GM19238 (cell line): Measurements from ENCODE around the gene METTL1.

ENCODE experiments used
- DNase-seq: peaks from one replicate; pipeline ENCODE4 v3.0.0; 2011; ENCODE audit warnings: low spot score; ENCODE audit not compliant: insufficient read length

Gene METTL1

GRCh38 chr12:57754411-57755193 is 17.3 kb downstream of the METTL1 start, which contains the start of gene MARCHF9:
Gene MARCHF9, plus strand, starts transcription at chr12:57755103. Its CDS starts 426 bp downstream, at chr12:57755529.
- peak; percentile 81 for DNase-seq

GRCh38 chr12:57753756-57754337 is 18.1 kb downstream of the METTL1 start:
- no peak for DNase-seq

DNA sequence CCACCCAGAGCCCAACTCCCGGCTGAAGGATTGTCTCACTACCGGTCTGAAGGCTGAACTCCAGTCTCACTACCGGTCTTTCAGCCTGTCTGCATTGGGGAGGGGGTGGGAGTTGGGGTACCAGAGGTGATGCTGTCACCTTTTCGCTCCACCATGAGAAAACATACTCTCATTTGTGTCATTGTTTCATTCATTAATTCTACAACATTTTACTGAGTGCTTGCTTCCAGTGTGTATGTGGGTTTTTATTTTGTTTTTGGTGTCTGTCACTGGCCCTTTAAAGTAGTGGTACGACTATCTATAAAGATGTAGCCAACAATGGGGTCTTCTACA is 19.3 kb downstream of the METTL1 start:
- DNase-seq = no peak

DNA sequence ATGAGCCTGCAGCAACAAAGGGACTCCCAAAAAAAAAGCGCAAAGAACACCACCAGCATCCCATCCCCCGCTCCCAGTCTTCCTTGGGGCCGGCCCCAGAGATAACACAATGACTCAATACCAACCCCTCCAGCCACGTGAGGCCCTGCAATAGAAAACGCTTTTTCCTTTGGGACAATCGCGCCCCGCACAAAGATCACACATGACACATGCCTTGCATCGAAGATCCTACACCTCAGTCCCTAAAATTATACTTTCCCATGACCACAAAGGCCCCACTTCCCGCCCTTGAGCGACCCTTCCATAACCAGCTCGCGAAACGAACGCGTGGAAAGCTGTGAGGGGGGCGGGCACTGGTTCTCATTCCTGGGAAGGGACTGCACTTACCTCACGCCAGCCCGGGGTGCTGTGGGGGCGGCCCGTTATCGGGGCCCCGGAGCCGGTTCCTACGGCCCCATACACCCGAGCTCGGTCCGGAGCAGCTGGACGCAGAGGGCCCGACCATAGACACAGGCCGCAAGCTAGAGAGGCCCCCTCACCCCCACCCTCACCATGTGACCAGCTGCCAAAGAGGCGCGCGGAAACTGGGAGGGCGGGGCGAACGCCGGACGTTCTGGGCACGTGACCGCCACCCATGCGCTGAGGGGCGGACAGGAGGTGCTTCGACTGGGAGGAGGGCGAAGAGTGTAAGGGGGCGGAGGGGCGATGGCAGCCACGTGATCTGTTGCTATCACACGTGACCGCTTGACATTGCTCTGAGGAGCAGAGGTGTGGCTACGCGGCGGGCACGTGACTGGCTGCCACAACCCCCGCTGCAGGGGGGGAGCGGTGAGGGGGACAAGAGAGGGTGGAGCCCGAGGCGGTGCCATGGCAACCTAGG is 19.9 kb downstream of the METTL1 start, which contains the start of gene CDK4:
TSS of gene CDK4 (minus strand) at position 523 of the 880 bp plus-strand sequence. CDS start 593 bp downstream, outside the sequence.
- peak; percentile 96 for DNase-seq

DNA sequence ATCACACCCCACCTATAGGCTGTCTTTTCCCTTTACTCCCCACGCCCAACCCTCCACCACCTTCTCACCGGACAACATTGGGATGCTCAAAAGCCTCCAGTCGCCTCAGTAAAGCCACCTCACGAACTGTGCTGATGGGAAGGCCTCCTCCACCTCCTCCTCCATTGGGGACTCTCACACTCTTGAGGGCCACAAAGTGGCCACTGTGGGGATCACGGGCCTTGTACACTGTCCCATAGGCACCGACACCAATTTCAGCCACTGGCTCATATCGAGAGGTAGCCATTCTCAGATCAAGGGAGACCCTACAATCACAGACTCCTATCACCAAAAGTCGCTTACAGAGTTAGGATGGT is 20.5 kb downstream of the METTL1 start:
- DNase-seq = no peak

DNA sequence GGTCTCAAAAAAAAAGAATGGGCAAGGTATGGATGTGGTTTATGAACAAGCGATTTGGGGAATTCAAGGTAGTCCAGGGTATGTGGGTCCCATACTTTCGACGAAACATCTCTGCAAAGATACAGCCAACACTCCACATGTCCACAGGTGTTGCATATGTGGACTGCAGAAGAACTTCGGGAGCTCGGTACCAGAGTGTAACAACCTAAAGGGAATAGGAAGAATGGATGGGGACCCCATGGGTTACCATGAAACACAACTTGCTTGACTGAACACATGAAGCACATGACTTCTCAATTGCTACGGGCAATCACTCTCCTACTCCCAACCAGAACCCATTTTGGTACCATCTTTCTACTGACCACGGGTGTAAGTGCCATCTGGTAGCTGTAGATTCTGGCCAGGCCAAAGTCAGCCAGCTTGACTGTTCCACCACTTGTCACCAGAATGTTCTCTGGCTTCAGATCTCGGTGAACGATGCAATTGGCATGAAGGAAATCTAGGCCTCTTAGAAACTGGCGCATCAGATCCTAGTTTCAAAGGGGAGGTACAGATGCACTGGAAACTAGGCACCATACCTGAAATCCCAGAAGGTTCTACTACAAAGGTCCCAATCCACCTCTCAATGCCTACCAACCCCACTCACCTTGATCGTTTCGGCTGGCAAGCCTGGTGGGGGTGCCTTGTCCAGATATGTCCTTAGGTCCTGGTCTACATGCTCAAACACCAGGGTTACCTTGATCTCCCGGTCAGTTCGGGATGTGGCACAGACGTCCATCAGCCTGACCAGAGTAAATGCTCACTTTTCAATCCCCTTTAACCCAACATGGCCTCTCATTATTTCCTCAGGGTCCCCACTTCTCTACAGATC is 21.1 kb downstream of the METTL1 start:
- DNase-seq = no peak

DNA sequence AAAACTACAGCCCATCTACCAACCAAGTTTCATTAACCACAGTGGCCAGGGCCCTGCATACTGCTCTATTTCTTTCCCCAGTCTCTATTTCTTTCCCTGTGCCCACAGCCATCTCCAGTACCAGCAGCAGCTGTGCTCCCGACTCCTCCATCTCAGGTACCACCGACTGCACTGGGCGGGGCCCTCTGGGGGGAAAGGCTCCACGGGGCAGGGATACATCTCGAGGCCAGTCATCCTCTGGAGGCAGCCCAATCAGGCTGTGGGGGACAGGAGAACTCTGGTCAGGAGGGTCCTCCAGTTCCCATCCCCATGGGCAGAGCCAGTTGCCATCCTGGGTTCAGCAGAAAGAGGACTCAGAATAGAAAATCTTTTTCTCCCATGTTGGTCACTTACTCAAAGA is 22.8 kb downstream of the METTL1 start:
- no peak for DNase-seq

DNA sequence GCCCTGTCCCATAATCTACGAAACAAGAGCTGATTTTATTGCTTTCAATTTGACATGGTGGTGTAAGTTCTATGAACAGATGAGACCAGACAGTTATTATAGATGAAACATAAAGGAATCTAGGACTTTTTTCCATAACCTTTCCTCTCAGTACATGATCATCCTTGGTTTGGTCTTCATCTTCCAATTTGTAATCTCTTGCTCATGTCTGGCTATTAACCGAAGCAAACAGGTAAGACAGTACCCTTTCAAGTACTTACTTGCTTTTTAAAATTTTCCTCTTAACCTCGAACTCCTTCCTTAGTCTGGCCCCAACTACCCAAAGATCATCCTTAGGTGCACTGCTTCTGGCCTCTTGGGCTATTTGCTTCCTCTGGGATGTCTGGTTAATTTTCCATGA is 25.9 kb downstream of the METTL1 start:
- DNase-seq = no peak

- DNase-seq = no peak
These were observed 26.4 kb downstream of the METTL1 start for GRCh38 chr12:57745485-57745881.

DNA sequence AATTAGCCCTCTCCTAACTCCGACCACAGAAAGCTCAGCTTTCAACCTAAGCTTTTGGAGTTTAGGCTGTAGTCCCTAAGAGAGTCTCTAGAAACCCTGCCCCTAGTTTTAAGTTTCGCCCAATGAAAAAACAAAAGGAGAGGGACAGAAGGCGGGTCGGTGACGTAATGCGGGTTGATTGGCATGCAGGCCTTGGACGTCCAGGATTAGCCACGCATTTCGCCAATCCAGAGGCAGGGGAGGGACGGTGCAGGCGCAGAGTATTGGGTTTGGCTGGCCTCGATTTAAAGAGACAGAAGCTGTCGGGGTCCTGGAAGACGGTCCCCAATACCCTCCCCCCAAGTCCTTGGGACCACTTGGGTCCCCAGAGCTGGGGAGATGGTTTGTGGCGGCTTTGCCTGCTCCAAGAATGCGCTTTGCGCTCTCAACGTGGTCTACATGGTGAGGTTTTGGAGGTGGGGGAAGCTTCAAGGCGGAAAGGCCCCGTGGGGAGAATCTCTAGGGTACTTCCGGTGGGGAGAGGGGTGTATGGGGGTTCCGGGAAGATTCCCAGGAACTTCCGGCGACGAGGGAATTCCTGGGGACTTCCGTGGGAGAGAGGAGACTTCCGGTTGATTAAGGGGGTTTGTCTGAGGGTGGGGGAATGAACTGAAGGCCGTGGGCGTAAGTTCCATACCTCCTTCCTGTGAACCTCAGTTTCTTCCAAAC is 27.0 kb downstream of the METTL1 start, which contains the start of gene TSPAN31:
TSS of gene TSPAN31 (plus strand) at position 263 of the 708 bp plus-strand sequence. CDS start at position 379, 116 bp downstream.
- DNase-seq = peak; percentile 90

- peak; percentile 58 for DNase-seq
These were observed 27.6 kb downstream of the METTL1 start for GRCh38 chr12:57744194-57744776.

GRCh38 chr12:57743769-57744168 is 28.1 kb downstream of the METTL1 start:
- DNase-seq = no peak

GRCh38 chr12:57741844-57742738 is 29.8 kb downstream of the METTL1 start:
- peak; percentile 79 for DNase-seq

- DNase-seq = no peak
These were observed 30.5 kb downstream of the METTL1 start for GRCh38 chr12:57741413-57741789.

- DNase-seq = peak; percentile 84
These were observed 31.1 kb downstream of the METTL1 start for GRCh38 chr12:57740656-57741412.

- DNase-seq = no peak
These were observed 31.9 kb downstream of the METTL1 start for GRCh38 chr12:57739914-57740538.

DNA sequence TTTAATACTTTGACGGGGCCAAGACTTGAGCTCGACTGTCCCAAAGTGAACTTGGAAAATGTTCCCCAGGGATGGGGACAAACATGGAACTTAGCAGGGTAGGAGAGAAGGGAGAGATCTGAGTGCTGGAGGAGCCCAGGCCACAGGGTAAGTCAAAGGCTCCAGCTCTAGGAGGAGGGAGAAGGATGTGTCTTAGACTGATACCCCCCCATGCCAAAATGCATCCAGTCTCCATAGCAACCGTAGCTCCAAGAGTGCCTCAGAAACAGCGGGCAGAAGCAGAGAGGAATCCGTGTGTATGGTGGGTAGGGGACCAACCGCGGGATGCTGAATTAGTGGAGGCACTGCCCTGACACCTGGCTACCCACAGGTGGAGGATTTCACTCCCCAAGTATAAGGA is 32.5 kb downstream of the METTL1 start:
- no peak for DNase-seq
